ENCODE results near the gene NELL2. TPM values are rescaled to one million over a fixed set of nuclear protein-coding genes. Genes with fewer than 3 reads are reported as not detected.

NELL2 gene
- total RNA-seq, 1 donor from 2014 or later, result 2,116 TPM

- no peak for DNase-seq (ENCODE audit: low spot score in 2 of 2)
- FAIRE-seq, result no peak
Measured at GRCh38 chr12:44500423-44500822, 375.7 kb downstream of the NELL2 start.

GRCh38 chr12:44497044-44497443 is 379.1 kb downstream of the NELL2 start:
- FAIRE-seq (no peak), DNase-seq (ENCODE audit: low spot score in 2 of 2) (no peak)

DNA sequence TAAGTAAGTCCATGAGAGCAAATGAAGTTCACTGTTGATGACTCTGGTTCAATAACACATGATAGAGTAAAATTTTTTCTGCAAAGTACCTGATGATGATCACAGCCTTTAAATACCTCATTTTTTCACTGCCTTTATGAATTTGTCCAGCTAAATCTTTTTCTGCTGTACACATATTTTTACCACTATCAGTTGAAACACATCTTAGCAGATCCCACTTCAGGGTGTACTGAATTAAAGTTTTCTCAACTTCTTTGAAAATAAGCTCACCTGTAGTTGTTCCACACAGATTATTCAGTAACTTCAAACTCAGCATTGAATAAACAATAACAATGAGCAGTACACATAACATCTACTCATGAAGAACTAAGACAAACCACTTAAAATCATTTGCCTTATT is 385.9 kb downstream of the NELL2 start:
- FAIRE-seq (no peak), DNase-seq (ENCODE audit: low spot score in 2 of 2) (no peak)

- FAIRE-seq, result no peak
- DNase-seq (ENCODE audit: low spot score in 2 of 2), result no peak
Measured at GRCh38 chr12:44488180-44488579, 387.9 kb downstream of the NELL2 start.

DNA sequence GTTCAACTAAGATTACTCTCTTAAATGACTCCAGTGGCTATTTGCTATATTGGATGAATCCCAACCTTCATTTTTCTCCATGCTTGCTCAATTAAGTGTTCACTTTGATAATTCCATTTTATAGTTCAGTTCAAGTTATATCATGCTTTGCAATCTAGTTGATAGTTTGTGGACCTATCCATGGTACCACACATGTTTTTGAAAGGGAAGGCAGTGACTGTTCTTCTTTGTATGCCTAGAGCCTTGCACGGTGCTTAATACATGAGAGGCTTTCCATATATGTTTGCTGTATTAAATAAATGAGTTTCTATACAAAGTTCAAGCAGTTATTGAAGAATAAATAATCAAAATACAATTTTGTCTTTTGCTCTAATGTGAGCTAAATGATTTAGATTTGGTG is 391.3 kb downstream of the NELL2 start:
- no peak for FAIRE-seq
- DNase-seq (ENCODE audit: low spot score in 2 of 2), result no peak

- FAIRE-seq, result no peak
- no peak for DNase-seq (ENCODE audit: low spot score in 2 of 2)
Measured at GRCh38 chr12:44477331-44477980, 398.7 kb downstream of the NELL2 start.

DNA sequence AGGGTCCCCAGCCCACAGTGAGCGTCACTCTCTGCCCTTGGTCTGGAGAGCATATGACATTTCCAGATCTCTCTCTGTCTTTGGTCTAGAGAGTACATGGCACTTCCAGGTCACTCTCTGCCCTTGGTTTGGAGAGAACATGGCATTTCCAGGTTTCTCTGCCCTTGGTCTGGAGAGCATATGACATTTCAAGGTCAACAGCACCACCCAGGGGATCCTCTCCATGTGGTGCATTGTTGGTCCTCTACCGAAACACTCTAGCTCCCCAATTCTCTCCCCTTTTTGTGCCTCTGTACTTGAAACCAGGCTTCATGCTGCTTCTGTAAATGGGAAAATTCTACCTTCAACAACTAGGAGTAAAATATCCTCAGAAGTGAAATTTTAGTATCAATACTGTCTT is 399.4 kb downstream of the NELL2 start:
- FAIRE-seq (no peak), DNase-seq (ENCODE audit: low spot score in 2 of 2) (no peak)

DNA sequence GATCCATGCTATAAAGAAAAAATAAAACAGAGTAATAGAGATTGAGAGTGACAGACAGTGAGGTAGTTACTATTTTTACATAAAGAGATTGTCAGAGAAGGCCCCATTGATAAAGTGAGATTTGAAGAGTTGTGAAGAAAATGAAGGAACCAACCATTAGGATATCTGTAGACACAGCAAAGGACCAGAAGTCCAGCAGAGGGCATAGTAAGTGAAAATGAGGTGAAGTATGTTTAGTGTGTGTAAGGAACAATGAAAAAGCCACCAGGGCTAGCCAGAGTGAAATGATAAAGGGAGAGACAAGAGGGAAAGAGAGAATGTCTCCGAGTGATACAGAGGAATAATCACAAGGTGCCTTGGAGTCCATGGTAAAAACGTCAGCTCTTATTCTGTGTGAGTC is 411.0 kb downstream of the NELL2 start:
- no peak for FAIRE-seq
- no peak for DNase-seq (ENCODE audit: low spot score in 2 of 2)

DNA sequence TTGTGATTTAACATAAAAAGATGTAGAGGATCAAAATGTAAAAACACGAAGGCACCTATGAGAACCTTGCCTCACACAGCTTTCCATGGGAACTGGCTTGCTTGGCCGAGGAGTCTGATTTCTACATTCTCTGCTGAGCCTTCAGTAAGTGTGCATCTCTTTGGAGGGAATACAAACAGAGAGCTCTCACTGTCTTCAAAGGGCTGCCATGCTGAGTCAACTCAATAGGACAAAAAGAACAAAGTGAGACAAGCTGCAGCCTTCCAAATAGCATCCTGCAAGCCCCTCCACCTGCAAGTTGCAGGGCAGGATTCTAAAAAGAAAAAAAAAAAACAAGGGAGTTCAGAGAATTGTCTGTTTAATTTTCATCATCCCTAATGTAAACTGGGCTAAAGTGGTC is 411.9 kb downstream of the NELL2 start:
- FAIRE-seq, result no peak
- no peak for DNase-seq (ENCODE audit: low spot score in 2 of 2)

- FAIRE-seq (no peak), DNase-seq (ENCODE audit: low spot score in 2 of 2) (no peak)
Measured at GRCh38 chr12:44462729-44463128, 413.4 kb downstream of the NELL2 start.

DNA sequence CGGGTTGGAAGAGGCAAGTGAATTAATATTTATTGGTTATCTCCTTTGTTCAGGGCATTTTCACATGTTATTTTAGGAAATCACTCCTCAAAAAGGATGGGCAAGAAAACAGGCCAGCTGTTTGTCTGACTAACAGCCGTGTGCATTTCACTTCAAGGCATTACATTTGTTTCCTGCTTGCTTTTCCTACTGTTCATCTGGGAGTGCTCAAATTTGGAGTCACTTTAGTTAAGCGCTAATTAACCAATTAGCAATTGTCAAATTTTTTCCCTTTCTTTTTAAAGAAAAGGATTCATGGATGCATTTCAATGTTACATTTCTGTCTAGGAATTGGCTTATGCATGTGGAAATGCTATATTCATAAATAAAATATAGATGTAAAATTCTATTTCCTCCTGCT is 415.9 kb downstream of the NELL2 start:
- DNase-seq (ENCODE audit: low spot score in 2 of 2) (no peak), FAIRE-seq (no peak)

- FAIRE-seq, result no peak
- no peak for DNase-seq (ENCODE audit: low spot score in 2 of 2)
Measured at GRCh38 chr12:44459569-44459968, 416.5 kb downstream of the NELL2 start.

Small RNA genes within 50 kb of the gene (small RNA-seq; reads per million reads assigned to genes)
- not detected for gene RF00019

Other genes starting within 250 kb of the NELL2 start
- 2.9 TPM for gene DBX2, start 174.8 kb upstream of the NELL2 start, total RNA-seq

All from frontal cortex (tissue), 4 donors.